SK-MEL-5 (cell line): ENCODE measurements around the gene OR5H1. TPM values are rescaled to one million over a fixed set of nuclear protein-coding genes. Genes with fewer than 3 reads are reported as not detected.
A peak's percentile ranks its signal among the peaks of the same experiment; 100 is the strongest.

Source experiments
- DNase-seq: peaks from one replicate; pipeline ENCODE4 v3.0.0-alpha.2; 2016; ENCODE audit warnings: low read depth, low spot score
- in situ Hi-C: cut with HindIII; loops from 2 replicates; pipeline ENCODE4 v1.10.0; 2016; ENCODE audit warnings: low sequenced_read_pairs, high pct_unique_total_duplicates, low pct_unique_long_range_greater_than_20kb
- total RNA-seq: library from RNA; depleted of rRNA; stranded (reverse); fragments of >200 nt; shearing (Covaris generic); gene quantifications from 2 replicates; pipeline ENCODE4 v1.2.3, GENCODE V29; 2014; rRNA removed

Gene OR5H1
- total RNA-seq, 1 experiment from 2014 or later, result not detected

GRCh38 chr3:98172621-98173020 lies 42.1 kb downstream of the OR5H1 start:
- peak; percentile 36 for DNase-seq

GRCh38 chr3:98180319-98180890 lies 49.9 kb downstream of the OR5H1 start:
- in situ Hi-C loops, result no loop called here
- DNase-seq, result no peak

More at GRCh38 chr3:98172621-98173020, 42.1 kb downstream of the OR5H1 start:
- in situ Hi-C loops, result no loop called here

- DNase-seq, result no peak
- in situ Hi-C loops, result no loop called here
Measured at GRCh38 chr3:98182196-98182595, 51.7 kb downstream of the OR5H1 start.

GRCh38 chr3:98185180-98185579 lies 54.7 kb downstream of the OR5H1 start:
- DNase-seq, result peak; percentile 33
- in situ Hi-C loops, result no loop called here

Other genes starting within 250 kb of the OR5H1 start
- 45.9 and 47.8 TPM in 2 replicates for gene RIOX2, start 158.3 kb upstream of the OR5H1 start, total RNA-seq
- not detected in 2 replicates for gene GABRR3, start 95.4 kb upstream of the OR5H1 start, total RNA-seq
- not detected in 2 replicates for gene OR5AC2, start 43.5 kb upstream of the OR5H1 start, total RNA-seq
- not detected in 2 replicates for gene OR5H14, start 16.8 kb downstream of the OR5H1 start, total RNA-seq
- gene OR5H15, start 36.0 kb downstream of the OR5H1 start, total RNA-seq, result not detected in 2 replicates
- not detected in 2 replicates for gene OR5H6, start 133.5 kb downstream of the OR5H1 start, total RNA-seq
- gene OR5H2, start 151.8 kb downstream of the OR5H1 start, total RNA-seq, result not detected in 2 replicates
- not detected in 2 replicates for gene OR5K4, start 223.1 kb downstream of the OR5H1 start, total RNA-seq